Upper lobe of right lung (tissue), 1 donor: ENCODE results near the gene DNAI1. TPM values are rescaled to one million over a fixed set of nuclear protein-coding genes. Genes with fewer than 3 reads are reported as not detected.

Experiments used
- ATAC-seq: fragments of 200-7000 bp; cut with Tn5 transposase; one replicate; pipeline ENCODE4 v1.9.1; 2020; ENCODE audit warnings: mild to moderate bottlenecking, moderate library complexity
- DNase-seq: peaks from one replicate; pipeline ENCODE4 v3.0.0-alpha.2; 2020
- H3K27ac ChIP-seq: fragments of 200-600 bp; one replicate; pipeline ENCODE4 v1.8.0; 2022
- H3K27me3 ChIP-seq: fragments of 200-600 bp; one replicate; pipeline ENCODE4 v1.8.0; 2022; ENCODE audit warnings: mild to moderate bottlenecking
- H3K36me3 ChIP-seq: fragments of 200-600 bp; one replicate; pipeline ENCODE4 v1.8.0; 2022
- H3K4me1 ChIP-seq: fragments of 200-600 bp; one replicate; pipeline ENCODE4 v1.8.0; 2022
- H3K4me3 ChIP-seq: fragments of 200-600 bp; one replicate; pipeline ENCODE4 v1.8.0; 2022; ENCODE audit warnings: mild to moderate bottlenecking
- H3K9me3 ChIP-seq: fragments of 200-600 bp; one replicate; pipeline ENCODE4 v1.8.0; 2022
- intact Hi-C: fragments of 100-400 bp; cut with DNase I; formaldehyde crosslinking; loops from one replicate; pipeline ENCODE4 v1.11.0; 2022
- total RNA-seq: library from RNA; stranded (reverse); fragmentation: NEBNext Ultra II Directional; extraction: Animal tissue kit (Norgen Biotek cat#: 25700); gene quantifications from one replicate; pipeline ENCODE4 v1.2.1, GENCODE V29; 2021
- TF ChIP-seq, protein P1 (sequence below): fragments of 200-600 bp; IDR thresholded peaks from one replicate; pipeline ENCODE4 v1.8.0; 2022; ENCODE audit warnings: antibody characterized with exemption
- donor health status: DM: no; HTN: yes; CAD: no; lungs with severe emphysema.

DNAI1 gene
- total RNA-seq, 1 donor from 2014 or later, result not detected

DNA sequence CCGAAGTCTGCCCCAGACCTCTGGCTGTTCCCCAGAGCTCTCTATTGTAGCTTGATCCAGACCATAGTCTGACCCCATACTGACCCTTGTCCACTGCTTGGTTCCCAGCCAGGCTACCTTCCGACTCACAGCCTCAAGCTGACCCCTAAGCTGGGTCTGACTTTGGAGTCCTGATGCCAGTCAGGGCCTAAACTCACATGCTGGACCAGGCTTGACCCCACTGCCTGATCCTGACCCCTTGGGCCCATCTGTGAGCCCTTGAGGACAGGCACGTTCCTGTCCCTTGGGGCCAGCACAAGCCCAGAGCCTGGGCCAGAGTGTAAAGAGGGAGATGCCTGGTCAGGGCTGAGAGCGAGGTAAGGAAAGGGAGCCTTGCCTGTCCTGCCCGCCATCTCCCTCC lies 96.9 kb downstream of the DNAI1 start:
- Histone ChIP-seq H3K36me3 (no peaks in the 10 kb centered on the region), H3K9me3 (no peaks in the 10 kb centered on the region), H3K4me1 (no peaks in the 10 kb centered on the region), H3K27me3 (peaks cover 14% of the 10 kb centered on the region), H3K4me3 (no peak overlapping the region), H3K27ac (no peak overlapping the region)
- ATAC-seq, result no peak
- TF ChIP-seq, protein P1, sequence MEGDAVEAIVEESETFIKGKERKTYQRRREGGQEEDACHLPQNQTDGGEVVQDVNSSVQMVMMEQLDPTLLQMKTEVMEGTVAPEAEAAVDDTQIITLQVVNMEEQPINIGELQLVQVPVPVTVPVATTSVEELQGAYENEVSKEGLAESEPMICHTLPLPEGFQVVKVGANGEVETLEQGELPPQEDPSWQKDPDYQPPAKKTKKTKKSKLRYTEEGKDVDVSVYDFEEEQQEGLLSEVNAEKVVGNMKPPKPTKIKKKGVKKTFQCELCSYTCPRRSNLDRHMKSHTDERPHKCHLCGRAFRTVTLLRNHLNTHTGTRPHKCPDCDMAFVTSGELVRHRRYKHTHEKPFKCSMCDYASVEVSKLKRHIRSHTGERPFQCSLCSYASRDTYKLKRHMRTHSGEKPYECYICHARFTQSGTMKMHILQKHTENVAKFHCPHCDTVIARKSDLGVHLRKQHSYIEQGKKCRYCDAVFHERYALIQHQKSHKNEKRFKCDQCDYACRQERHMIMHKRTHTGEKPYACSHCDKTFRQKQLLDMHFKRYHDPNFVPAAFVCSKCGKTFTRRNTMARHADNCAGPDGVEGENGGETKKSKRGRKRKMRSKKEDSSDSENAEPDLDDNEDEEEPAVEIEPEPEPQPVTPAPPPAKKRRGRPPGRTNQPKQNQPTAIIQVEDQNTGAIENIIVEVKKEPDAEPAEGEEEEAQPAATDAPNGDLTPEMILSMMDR, result no peak
- intact Hi-C loops, result no loop called here
- peak; percentile 44 for DNase-seq

DNA sequence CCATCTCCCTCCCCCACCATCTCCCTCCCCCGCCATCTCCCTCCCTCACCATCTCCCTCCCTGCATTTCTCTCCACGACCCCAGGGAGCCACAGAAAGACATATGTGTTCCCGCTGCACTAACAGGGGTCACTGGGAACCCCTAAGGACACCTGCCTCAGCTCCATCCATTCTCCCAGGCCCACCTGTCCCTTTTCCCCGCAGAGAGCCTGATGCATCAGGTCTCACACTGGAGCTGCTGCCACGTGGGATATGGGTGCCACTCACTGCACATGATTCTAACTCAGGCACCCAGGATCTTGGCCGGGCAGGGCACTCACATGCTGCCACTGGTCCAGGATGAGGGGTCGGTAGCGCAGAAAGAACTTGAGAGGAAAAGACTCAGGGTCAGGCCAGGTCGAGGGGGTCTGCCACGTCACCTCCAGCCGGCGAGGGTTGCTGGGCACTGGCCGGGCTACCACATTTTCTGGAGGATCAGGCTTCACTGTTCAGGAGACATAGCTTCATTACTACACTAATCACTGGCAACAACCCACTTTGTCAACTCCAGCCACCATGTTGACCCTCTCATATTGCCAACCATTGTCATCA lies 97.4 kb downstream of the DNAI1 start:
- Histone ChIP-seq H3K4me3 (no peak overlapping the region), H3K4me1 (peaks cover 3% of the 10 kb centered on the region), H3K27me3 (peaks cover 14% of the 10 kb centered on the region), H3K9me3 (no peaks in the 10 kb centered on the region), H3K36me3 (no peaks in the 10 kb centered on the region), H3K27ac (no peak overlapping the region)
- no peak for ATAC-seq
- TF ChIP-seq, protein P1, result no peak
- intact Hi-C loops, result no loop called here
- peak; percentile 19 for DNase-seq

DNA sequence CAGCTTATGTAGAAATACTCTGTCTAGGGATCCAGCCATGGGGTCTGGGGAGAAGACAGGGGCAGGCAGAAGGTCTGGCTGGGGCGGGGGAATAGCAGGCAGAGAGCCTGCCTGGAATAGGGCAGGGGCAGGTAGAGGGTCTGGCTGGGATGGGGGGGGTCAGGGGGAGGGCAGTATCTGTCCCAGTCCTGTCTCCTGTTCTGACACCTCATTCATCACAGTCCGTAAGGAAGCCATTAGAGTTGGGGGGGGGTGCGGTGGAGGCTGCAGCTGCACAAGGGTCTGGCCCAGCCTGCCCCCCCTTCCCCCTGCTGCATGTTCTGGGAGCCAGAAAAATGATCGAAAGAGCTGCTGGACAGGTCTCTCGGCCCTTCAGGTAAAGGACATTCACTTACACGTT lies 98.3 kb downstream of the DNAI1 start:
- no peaks in the 10 kb centered on the region for H3K9me3 ChIP-seq
- DNase-seq (no peak), ATAC-seq (no peak)
- TF ChIP-seq, protein P1, result no peak
- H3K36me3 ChIP-seq, result no peaks in the 10 kb centered on the region
- H3K4me3 ChIP-seq, result no peak overlapping the region
- H3K27me3 ChIP-seq, result peaks cover 14% of the 10 kb centered on the region
- peaks cover 7% of the 10 kb centered on the region for H3K4me1 ChIP-seq
- intact Hi-C loops, result no loop called here
- no peak overlapping the region for H3K27ac ChIP-seq

DNA sequence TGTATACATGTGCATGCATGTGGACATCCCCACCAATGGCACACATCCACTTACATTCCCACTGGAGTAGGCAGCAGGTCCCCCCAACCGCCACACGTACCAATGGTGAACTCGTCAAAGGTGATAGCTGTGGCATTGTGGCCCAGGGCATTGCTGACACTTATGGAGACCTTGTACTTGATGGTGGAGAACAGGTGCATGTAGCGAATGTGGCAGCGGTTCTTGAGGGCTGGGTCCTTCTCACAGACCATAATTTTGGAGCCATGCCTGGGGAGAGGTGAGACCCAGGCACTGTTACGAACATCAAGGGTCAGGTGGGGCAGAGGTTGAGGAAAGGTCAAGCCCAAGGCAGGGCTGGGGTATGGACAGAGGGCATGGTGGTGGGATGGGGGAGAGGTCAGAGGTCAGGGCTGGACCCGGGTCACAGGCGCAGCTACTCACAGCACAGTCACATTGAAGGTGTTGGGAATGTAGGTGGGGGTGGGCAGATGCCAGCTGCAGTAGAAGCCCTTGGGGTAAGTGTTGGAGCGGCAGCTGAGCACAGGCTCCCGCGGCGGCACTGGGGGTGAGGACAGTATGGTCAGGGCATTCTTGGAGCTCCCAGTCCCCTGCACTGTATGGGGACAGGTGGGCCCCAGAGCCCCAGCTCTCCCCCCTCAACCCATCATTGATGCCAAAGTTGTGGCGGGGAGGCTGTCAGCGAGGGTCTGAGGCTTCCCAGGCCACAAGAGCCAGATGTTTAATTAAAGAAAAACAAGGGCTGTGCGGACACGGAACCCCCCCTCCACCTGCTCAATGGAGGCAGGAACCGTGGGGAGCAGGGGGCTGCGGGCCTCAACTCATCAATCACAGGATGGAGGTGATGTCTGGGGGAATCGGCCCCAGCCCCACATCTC lies 99.1 kb downstream of the DNAI1 start:
- Histone ChIP-seq H3K27ac (no peak overlapping the region), H3K27me3 (peaks cover 14% of the 10 kb centered on the region), H3K4me3 (no peak overlapping the region), H3K9me3 (no peaks in the 10 kb centered on the region), H3K4me1 (peaks cover 7% of the 10 kb centered on the region), H3K36me3 (no peaks in the 10 kb centered on the region)
- no peak for ATAC-seq
- intact Hi-C loops, result no loop called here
- no peak for DNase-seq
- TF ChIP-seq, protein P1, result no peak

DNA sequence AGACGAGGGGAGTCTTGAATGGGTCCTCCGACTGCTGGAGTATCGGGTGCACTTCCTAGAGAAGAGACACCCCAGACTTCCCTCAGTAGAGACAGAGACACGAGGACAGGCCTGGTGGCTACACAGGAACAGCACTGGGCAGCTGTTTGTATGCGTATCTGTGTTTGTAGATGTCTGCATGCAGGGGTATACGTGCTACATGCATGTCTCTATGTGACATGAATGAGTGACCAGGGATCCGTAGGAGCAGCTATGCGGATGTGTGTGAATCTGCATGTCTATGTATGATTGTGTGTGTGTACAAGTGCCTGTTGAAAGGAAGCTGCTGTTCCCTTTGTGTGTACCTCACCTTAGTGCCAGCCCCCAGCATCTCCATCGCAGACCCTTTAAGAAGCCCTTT lies 99.8 kb downstream of the DNAI1 start:
- H3K9me3 ChIP-seq, result no peaks in the 10 kb centered on the region
- H3K4me3 ChIP-seq, result no peak overlapping the region
- peaks cover 14% of the 10 kb centered on the region for H3K27me3 ChIP-seq
- intact Hi-C loops, result no loop called here
- H3K36me3 ChIP-seq, result no peaks in the 10 kb centered on the region
- TF ChIP-seq, protein P1, result no peak
- no peak for DNase-seq
- no peak overlapping the region for H3K27ac ChIP-seq
- no peak for ATAC-seq
- peaks cover 7% of the 10 kb centered on the region for H3K4me1 ChIP-seq
